NCI-H146 (cell line): ENCODE results near the gene SCYGR7.
"Not testable (repeated sequence)": the region's sequence is repeated elsewhere in the genome, so short reads cannot be mapped to it uniquely, and the experiment has no call there.

Experiments used
- DNase-seq: peaks from one replicate; lab custom pipeline; 2025; lab: John Stamatoyannopoulos, UW

The SCYGR7 gene

GRCh38 chr2:227728035-227728434, at the start of gene SCYGR7:
SCYGR7 (plus strand) TSS chr2:227728335; CDS start chr2:227728335, 0 bp downstream.
- no peak for DNase-seq

DNA sequence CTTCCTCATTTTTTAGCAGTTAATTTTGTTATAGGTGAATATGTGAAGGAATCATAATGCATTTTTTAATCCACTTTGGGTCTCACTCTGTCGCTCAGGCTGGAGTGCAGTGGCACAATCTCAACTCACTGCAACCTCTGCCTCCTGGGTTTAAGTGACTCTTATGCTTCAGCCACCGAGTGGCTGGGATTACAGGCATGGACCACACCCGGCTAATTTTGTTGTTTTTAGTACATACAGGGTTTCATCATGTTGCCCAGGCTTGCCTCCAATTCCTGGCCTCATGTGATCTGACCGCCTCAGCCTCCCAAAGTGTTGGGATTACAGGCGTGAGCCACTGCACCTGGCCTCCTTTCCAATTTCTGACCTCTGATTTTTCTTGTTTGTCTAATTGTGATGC, 43.9 kb upstream of the SCYGR7 start:
- no peak for DNase-seq

DNA sequence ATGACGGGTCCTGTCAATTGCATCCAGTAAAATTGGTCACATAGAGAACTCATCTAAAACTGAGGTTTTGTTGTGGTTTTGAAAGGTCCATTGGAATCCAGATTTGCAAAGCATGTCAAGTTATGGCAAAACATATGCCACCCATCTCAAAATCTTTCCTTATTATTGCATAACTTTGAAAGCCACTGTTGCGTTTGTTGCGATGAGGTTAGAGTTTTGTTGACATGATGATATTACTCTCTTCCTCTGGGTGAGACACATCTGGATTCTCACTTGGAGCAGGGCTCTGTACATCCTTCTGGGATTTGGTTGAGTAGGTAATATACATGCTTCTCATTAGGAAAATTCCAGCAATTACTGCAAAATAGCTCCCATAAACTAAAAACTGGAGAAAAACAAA, 40.9 kb upstream of the SCYGR7 start:
- no peak for DNase-seq

GRCh38 chr2:227696990-227697679, 31.0 kb upstream of the SCYGR7 start:
- no peak for DNase-seq

GRCh38 chr2:227701556-227701955, 26.6 kb upstream of the SCYGR7 start:
- DNase-seq, result no peak

- no peak for DNase-seq
Observed at GRCh38 chr2:227703280-227703732, 24.8 kb upstream of the SCYGR7 start.

- no peak for DNase-seq
Observed at GRCh38 chr2:227703961-227704360, 24.2 kb upstream of the SCYGR7 start.

GRCh38 chr2:227706859-227707258, 21.3 kb upstream of the SCYGR7 start:
- DNase-seq, result no peak

DNA sequence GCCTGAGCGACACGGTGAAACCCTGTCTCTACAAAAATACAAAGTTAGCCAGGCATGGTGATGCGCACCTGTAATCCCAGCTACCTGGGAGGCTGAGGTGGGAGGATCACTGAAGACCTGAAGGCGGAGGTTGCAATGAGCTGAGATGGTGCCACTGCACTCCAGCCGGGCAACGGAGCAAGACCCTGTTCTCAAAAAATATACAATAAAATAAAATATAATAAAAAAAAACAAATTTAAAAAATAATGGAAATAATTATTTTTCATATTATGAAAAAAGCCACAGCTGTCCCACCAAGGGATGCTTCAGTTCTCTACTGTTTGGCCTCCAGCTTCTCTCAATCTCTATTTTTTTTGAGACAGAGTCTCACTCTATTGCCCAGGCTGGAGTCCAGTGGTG, 20.7 kb upstream of the SCYGR7 start:
- no peak for DNase-seq

DNA sequence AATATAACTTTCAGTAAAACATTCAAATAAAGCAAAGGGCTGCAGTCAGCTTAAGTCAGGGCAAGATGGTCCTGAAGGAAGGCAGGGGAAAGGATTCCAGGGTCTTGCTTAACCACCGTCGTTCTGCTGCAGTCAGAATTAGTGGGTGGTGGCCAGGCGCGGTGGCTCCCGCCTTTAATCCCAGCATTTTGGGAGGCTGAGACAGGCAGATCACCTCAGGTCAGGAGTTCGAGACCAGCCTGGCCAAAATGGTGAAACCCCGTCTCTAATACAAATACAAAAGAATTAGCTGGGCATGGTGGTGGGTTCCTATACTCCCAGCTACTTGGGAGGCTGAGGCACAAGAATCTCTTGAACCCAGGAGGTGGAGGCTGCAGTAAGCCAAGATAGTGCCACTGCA, 17.1 kb upstream of the SCYGR7 start:
- DNase-seq, result no peak

DNA sequence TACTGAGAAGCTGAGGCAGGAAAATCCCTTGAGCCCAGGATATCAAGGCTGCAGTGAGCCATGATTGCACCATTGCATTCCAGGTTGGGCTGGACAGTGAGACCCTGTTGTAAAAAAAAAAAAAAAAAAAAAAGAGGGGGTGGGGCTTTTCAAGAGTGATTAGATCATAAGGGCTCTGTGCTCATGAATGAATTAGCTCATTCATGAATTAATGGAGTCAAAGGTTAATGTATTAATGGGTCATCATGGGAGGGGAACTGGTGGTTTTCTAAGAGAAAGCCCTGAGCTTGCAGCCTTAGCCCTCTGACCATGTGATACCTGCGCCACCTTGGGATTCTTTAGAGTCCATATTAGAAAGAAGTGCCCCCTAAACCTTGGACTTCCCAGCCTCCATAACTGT, 14.8 kb upstream of the SCYGR7 start:
- no peak for DNase-seq

DNA sequence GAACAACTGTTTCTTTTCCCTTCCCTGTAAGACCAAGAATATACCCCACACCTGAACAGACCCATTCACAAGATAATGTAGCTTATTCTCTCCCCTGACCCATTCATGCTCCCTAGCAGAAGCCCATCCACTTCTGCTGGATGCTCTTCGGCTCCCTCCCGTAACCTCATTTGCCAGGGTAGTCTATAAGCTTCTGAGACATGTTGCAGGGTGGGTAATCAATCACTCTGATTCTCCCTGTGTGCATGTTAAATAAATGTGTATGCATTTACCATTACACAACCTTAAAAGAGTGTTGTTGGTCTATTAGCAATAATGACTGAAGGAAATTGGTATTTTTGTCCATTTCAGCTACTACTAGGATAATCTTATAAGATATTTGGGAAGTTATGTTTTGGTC, 11.6 kb upstream of the SCYGR7 start:
- DNase-seq, result no peak

GRCh38 chr2:227717687-227718567, 10.2 kb upstream of the SCYGR7 start, which contains the start of gene SLC19A3:
SLC19A3 (minus strand) TSS chr2:227718028; CDS start chr2:227702318, 15,710 bp downstream.
- no peak for DNase-seq

DNA sequence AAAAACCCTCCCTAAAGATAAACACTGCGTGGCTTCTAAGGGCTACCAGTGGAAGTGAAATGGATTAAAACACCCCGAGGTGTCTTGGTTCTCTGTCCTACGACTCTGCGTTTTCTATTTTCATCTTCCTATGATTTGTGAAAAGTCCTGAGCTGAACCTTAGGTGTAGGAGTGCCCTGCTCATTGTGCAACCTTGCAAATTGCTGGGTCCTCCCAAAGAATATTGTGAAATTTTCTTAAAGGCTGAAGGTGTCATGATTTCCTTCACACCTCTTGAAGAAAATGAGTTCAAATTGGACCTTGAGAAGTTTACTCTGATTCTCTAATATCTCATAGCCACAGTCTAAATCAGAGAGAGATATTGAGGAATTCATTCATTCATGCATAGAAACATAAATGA, 8.5 kb upstream of the SCYGR7 start:
- DNase-seq, result no peak

- DNase-seq, result no peak
Observed at GRCh38 chr2:227720680-227721079, 7.5 kb upstream of the SCYGR7 start.

DNA sequence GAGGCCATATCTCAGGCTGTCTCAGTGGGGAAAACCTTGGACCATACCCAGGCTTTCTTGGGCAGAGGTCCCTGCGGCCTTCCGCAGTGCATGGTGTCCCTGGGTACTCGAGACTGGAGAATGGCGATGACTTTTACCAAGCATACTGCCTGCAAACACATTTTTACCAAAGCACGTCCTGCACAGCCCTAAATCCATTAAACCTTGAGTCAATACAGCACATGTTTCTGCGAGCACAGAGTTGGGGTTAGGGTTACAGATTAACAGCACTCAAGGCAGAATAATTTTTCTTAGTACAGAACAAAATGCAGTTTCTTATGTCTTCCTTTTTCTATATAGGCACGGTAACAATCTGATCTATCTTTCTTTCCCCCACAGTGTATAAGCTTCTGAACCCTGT, 5.3 kb upstream of the SCYGR7 start:
- not testable (repeated sequence) for DNase-seq

DNA sequence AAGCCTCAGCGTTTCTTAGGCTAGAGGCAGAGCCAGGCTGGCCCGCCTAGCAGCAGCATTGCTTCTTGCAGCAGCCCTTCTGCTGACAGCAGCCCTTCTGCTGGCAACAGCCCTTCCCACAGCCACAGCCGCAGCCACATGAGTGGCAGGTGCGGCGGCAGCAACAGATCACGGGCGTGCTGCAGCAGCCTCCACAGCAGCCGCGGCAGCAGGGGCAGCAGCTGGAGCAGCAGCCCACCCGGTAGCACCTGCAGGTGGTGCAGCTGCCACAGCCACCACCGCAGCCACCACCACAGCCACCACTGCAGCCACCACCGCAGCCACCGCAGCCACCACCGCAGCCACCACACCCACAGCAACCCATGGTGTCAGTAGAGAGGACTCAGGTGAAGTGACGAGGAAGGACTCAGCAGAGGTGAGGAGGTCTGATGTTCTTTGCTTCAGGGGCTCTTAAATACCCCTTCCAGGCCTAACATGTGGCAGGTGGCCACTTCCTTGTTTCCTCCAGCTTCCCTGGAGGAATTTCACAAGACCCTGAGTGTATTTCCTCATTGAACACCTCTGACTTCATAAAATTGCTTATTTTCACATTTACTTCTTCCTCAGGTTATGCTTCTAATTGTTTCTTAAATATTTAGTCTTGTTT, 3.6 kb upstream of the SCYGR7 start, which contains the start of gene SCYGR6:
Gene SCYGR6, minus strand, starts transcription at position 364 of the 646 bp plus-strand sequence. Its CDS starts 0 bp downstream, at position 364.
- no peak for DNase-seq

DNA sequence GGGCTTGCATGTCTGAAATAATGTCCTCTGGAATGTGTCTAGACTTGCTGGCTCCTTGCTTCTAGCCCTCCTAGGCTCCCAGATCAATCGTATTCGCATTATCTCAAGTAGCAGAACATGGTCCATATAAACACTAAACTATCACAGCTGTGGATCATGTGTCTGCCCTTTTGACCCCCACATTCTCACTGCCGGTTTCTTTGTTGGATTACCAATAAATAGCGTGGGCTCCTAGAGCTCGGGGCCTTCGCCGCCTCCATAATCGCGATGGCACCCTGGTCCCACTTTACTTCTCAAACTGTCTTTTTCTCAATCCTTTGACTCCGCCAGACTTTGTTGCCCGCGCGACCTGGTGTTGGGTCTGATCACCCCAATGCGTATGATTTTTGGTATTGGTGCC, 11.2 kb downstream of the SCYGR7 start:
- DNase-seq, result no peak

DNA sequence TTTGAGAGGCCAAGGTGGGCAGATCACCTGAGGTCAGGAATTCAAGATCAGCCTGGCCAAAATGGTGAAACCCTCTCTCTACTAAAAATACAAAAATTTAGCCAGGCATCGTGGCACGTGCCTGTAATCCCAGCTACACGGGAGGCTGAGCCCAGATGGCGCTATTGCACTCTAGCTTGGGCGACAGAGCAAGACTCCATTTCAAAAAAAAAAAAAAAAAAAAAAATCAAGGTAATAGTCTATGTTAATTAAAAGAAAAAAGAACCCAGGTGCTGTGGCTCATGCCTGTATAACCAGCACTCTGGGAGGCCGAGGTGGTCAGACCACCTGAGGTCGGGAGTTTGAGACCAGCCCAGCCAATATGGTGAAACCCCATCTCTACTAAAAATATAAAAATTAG, 12.6 kb downstream of the SCYGR7 start:
- DNase-seq, result not testable (repeated sequence)

GRCh38 chr2:227745594-227745993, 17.5 kb downstream of the SCYGR7 start, which contains the start of gene SCYGR8:
SCYGR8 (plus strand) TSS chr2:227745894; CDS start chr2:227745894, 0 bp downstream.
- no peak for DNase-seq

DNA sequence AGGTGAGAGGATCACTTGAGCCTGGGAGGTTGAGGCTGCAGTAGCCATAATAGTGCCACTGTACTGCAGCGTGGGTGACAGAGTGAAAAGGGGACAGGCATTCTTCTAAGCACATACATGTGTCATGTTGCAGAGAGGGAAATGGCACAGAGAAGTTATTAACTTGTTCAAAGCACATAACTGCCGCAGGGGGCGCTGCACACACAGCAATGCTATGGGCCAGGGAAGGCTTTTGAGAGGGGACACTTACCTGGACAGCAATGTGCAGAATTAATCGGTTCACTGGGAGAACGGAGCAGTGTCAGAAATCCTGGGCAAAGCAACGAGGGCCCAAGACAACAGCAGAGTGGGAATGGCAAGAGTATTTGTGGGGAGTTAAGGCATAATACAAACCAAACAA, 19.9 kb downstream of the SCYGR7 start:
- DNase-seq, result no peak

GRCh38 chr2:227756261-227756660, 28.1 kb downstream of the SCYGR7 start:
- DNase-seq, result not testable (repeated sequence)
